WI38 (cell line): ENCODE data around the gene ARMC9.

Source experiments
- H3K4me3 ChIP-seq: 2 replicates; pipeline ENCODE4 v1.5.1; 2011; ENCODE audit warnings: low read depth, mild to moderate bottlenecking, control low read depth, low read length
- TF ChIP-seq, protein P1 (sequence below): IDR thresholded peaks from 2 replicates; pipeline ENCODE4 v1.5.1; 2012; ENCODE audit warnings: low read depth, mild to moderate bottlenecking, control low read depth, low read length

Gene ARMC9

DNA sequence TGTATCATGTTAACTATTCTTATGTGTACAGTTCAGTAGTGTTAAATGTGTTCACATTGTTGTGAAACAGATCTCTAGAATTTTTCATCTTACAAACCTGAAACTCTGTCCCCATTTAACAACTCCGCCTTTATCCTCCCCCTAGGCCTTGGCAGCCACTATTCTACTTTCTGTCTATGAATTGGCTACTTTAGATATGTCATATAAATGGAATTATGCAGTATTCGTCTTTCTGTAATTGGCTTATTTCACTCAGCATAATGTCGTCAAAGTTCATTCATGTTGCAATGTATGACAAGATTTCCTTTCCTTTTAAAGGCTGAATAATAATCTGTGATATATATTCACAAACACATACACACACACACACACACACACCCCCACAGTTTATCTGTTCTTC lies 12.4 kb downstream of the ARMC9 start:
- TF ChIP-seq, protein P1, sequence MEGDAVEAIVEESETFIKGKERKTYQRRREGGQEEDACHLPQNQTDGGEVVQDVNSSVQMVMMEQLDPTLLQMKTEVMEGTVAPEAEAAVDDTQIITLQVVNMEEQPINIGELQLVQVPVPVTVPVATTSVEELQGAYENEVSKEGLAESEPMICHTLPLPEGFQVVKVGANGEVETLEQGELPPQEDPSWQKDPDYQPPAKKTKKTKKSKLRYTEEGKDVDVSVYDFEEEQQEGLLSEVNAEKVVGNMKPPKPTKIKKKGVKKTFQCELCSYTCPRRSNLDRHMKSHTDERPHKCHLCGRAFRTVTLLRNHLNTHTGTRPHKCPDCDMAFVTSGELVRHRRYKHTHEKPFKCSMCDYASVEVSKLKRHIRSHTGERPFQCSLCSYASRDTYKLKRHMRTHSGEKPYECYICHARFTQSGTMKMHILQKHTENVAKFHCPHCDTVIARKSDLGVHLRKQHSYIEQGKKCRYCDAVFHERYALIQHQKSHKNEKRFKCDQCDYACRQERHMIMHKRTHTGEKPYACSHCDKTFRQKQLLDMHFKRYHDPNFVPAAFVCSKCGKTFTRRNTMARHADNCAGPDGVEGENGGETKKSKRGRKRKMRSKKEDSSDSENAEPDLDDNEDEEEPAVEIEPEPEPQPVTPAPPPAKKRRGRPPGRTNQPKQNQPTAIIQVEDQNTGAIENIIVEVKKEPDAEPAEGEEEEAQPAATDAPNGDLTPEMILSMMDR = no peak
- H3K4me3 ChIP-seq = no peak overlapping the region

DNA sequence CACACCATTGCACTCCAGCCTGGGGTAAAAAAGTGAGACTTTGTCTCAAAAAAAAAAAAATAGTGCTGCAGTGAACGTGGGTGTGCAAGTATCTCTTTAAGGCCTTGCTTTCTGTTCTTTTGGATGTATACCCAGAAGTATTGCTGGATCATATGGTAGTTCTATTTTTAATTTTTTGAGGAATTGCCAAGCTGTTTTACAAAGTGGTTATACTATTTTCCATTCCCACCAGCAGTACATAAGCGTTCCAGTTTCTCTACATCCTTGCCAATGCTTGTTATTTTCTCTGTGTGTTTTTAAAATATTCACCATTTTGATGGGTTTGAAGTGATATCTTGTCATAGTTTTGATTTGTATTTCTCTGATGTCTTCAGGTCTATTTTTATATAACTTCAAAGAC lies 13.1 kb downstream of the ARMC9 start:
- H3K4me3 ChIP-seq = no peak overlapping the region
- TF ChIP-seq, protein P1 = no peak

DNA sequence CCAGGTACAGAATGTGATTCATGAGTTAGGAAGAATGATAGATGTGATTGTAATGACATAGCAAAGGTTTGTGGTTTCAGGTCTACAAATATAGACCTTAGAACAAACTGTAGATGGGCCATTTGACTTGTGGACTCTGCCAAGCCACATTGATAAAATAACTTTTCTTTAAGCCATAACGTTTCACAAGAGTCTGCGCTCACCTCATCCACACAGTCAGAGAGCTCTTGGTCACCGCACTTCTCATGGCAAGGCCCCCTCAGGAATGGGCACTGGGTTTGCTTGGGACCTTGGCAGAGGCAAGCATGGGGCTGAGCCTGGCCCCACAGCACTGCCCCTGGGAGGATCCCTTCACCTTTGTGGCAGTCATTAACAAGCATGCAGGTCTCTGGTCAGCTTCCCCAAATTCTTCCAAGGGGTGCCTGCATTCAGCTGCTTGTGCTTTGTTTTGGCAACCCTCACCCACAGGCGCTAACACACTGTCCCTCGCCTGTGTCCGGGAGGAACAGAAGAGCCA lies 14.0 kb downstream of the ARMC9 start:
- TF ChIP-seq, protein P1 = no peak

DNA sequence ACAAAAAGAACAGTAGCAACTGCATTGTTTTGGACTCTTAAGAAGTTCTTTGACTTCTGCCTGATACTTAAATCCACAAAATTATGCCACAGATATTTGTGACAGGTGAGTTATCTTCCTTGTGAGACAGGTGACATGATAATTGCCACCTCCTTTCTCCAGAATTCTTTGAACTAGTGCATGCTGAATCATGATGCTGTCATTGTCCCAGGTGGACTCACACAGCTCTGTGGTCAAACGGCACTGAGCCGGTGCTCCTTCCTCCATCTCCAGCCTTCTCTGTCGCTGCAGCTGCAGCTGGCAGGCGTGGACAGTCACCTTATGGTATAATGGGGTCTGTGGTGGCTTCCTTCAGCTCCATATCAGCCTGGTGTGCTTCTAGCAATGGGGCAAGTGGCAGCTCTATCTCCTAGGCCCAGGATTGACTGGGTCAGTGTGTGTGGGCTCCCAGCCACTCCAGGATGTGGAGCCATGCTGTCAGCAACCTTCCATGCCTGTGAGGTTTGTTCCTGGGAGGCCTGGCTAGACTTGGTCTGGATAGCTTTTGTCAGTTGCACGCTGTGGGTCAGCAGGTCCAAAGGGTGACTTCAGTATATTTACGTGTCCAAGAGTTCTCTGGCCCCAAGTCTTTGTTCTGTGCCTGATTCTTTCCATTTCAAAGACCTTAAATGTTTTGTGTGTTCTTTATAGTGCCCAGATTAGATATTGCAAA lies 15.7 kb downstream of the ARMC9 start:
- H3K4me3 ChIP-seq = no peak overlapping the region
- TF ChIP-seq, protein P1 = no peak

More for the DNA sequence above, 14.0 kb downstream of the ARMC9 start:
- H3K4me3 ChIP-seq = no peak overlapping the region

DNA sequence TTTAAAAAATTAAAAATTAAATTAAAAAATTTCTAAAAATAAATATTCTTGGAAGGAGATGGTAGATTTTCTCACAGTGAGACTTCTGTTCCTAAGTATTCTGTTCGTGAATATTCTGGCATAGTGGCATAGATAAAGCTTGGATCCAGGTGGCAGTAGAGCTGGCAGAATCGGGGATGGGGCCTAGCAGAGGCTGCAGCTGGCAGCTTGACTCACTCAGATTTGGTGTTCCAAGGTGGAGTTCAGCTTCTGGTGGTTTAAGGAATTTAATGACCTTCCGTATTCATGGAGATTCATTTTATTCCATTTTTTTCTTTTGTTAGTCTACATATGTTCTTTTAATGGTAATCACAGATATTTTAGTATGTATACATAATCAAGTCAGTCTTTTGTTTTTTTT lies 19.9 kb downstream of the ARMC9 start:
- no peak overlapping the region for H3K4me3 ChIP-seq
- TF ChIP-seq, protein P1 = no peak

DNA sequence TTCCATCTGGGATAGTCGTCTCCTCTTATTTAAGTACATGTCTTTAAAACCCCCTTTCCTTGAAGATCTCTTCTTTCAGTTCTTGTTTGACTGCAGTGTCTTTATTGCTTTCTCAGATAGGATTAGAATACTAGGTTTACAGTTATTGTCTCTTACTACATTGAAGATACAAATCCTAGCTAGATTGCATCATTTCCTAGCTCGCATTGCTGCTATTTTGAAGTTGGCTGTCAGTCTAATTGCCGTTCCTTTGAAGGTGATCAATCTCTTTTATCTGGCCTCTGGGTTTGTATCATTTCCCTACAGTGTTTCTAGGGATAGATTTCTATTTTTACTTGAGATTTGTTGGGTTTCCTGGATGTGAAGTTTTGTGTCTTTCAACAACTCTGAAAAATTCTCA lies 20.9 kb downstream of the ARMC9 start:
- TF ChIP-seq, protein P1 = no peak
- no peak overlapping the region for H3K4me3 ChIP-seq

DNA sequence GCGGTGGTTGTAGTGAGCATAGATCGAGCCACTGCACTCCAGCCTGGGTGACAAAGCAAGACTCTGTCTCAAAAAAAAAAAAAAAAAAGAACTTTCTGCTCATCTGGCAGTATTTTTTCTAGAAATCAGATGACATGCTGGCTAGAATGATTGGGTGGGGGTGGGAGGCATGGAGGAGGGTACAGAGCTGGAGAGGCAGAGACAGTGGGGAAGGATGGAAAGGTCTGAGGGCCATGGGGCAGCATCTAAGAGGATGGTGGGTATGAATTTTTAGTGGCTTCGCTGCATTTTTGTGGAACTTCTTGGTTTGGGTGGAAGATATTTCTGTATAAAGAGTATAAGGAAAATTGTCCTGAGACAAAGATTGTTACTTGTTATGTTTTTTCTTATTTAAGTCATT lies 23.3 kb downstream of the ARMC9 start:
- TF ChIP-seq, protein P1 = no peak
- H3K4me3 ChIP-seq = no peak overlapping the region
